ENCODE results near the gene MBNL1.

GRCh38 chr3:152452318-152452717 is 183.6 kb downstream of the MBNL1 start:
- TF ChIP-seq FOXA1 (IDR thresholded peaks at IDR 0.05) (no peak), ZNF384 (IDR thresholded peaks at IDR 0.05) (no peak), SP1 (IDR thresholded peaks at IDR 0.05) (no peak), TARDBP (IDR thresholded peaks at IDR 0.05) (no peak), SUZ12 (IDR thresholded peaks at IDR 0.05) (no peak), PKNOX1 (IDR thresholded peaks at IDR 0.05) (no peak), CTBP1 (IDR thresholded peaks at IDR 0.05; ENCODE audit: borderline replicate concordance) (no peak), ELF4 (IDR thresholded peaks at IDR 0.05) (no peak), BHLHE40 (IDR thresholded peaks at IDR 0.05; ENCODE audit: borderline replicate concordance) (no peak), LEF1 (IDR thresholded peaks at IDR 0.05; ENCODE audit: borderline replicate concordance) (no peak)

All from HEK293T (cell line).